Endodermal cell (in vitro differentiated cells): ENCODE measurements around the gene DAPK1. TPM values are rescaled to one million over a fixed set of nuclear protein-coding genes. Genes with fewer than 3 reads are reported as not detected.

Source experiments
- DNase-seq: peaks from one replicate; pipeline ENCODE4 v3.0.0-alpha.2; 2017
- H3K27ac ChIP-seq: 2 replicates; pipeline ENCODE4 v1.5.1; 2013; ENCODE audit warnings: mild to moderate bottlenecking, low read depth, low read length, moderate library complexity
- H3K27me3 ChIP-seq: 2 replicates; pipeline ENCODE4 v1.6.1; 2013; ENCODE audit warnings: mild to moderate bottlenecking, low read length, moderate library complexity; ENCODE audit not compliant: insufficient read depth, control insufficient read depth, poor library complexity, severe bottlenecking
- H3K36me3 ChIP-seq: 2 replicates; pipeline ENCODE4 v1.7.0; 2013; ENCODE audit warnings: mild to moderate bottlenecking, low read length, moderate library complexity; ENCODE audit not compliant: control insufficient read depth, insufficient read depth
- H3K4me1 ChIP-seq: one replicate; pipeline ENCODE4 v1.7.0; 2013; ENCODE audit warnings: low read length; ENCODE audit not compliant: control insufficient read depth, insufficient read depth
- H3K4me3 ChIP-seq: 2 replicates; pipeline ENCODE4 v1.5.1; 2013; ENCODE audit warnings: mild to moderate bottlenecking, low read length, moderate library complexity
- H3K9ac ChIP-seq: 2 replicates; pipeline ENCODE4 v1.6.1; 2013; ENCODE audit warnings: mild to moderate bottlenecking, low read length, moderate library complexity; ENCODE audit not compliant: poor library complexity, severe bottlenecking; ENCODE audit errors: extremely low read depth
- H3K9me3 ChIP-seq: 2 replicates; pipeline ENCODE4 v1.6.1; 2013; ENCODE audit warnings: mild to moderate bottlenecking, low read length, moderate library complexity; ENCODE audit not compliant: control insufficient read depth
- H3K27ac Mint-ChIP-seq: 2 replicates; pipeline ENCODE4 v1.8.0; 2020; ENCODE audit warnings: mixed read lengths
- H3K27me3 Mint-ChIP-seq: 2 replicates; pipeline ENCODE4 v1.8.0; 2021; ENCODE audit warnings: mild to moderate bottlenecking, mixed read lengths; ENCODE audit not compliant: insufficient read depth
- H3K36me3 Mint-ChIP-seq: 2 replicates; pipeline ENCODE4 v1.8.0; 2020; ENCODE audit warnings: low read depth, mixed read lengths
- H3K4me1 Mint-ChIP-seq: 2 replicates; pipeline ENCODE4 v1.8.0; 2020; ENCODE audit warnings: mixed read lengths
- H3K4me3 Mint-ChIP-seq: 2 replicates; pipeline ENCODE4 v1.8.0; 2020; ENCODE audit warnings: mild to moderate bottlenecking, moderate library complexity, mixed read lengths
- H3K9me3 Mint-ChIP-seq: 2 replicates; pipeline ENCODE4 v1.8.0; 2020; ENCODE audit warnings: mild to moderate bottlenecking, mixed read lengths
- CTCF ChIP-seq: fragments of 200-600 bp; sonication (generic); conservative IDR thresholded peaks from 2 replicates; pipeline ENCODE4 v1.5.0; 2021; ENCODE audit warnings: antibody characterized with exemption, mild to moderate bottlenecking
- WGBS, 2 experiments: methylation state at CpG; one replicate each; pipeline versions ENCODE4 v1.1.5 to v1.1.7; 2013; ENCODE audit warnings: missing lambda C conversion rate in 2 of 2, mixed read lengths in 1 of 2; ENCODE audit not compliant: insufficient coverage in 1 of 2, insufficient read length in 1 of 2; 5-methylcytosine and 5-hydroxymethylcytosine counted together
- total RNA-seq, 2 donors: library from RNA; stranded (reverse); fragmentation: NEBNext Ultra II Directional in 1 of 2; extraction: Animal tissue kit (Norgen Biotek cat#: 25700) in 1 of 2; gene quantifications; 2 replicates in 1 of 2; 3 replicates in 1 of 2; pipeline ENCODE4 v1.2.1, GENCODE V29; 2021

DAPK1 gene
- total RNA-seq, 2 donors from 2014 or later, result 117 to 139 TPM

DNA sequence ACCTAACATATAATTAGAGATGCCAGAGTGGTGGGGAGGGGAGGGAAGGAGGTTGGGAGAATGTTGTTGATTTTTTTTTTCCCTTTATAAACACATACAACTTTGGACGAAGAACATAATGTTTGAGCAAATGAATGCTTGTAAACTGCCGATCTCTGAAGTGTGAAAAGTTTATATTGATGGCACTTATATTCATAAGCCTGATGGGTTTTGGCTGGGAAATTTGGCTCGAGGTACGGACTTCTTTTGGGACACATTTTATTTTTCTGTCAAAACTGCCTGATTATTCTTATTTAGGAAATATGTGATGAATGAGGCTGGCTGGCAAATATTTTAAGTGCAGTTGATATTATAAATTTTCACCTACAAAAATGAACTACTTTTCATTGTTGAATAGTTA, 9.9 kb downstream of the DAPK1 start:
- Mint-ChIP-seq H3K27ac (no peak overlapping the region), H3K9me3 (no peaks in the 10 kb centered on the region), H3K4me1 (peaks cover 9% of the 10 kb centered on the region), H3K4me3 (no peak overlapping the region), H3K36me3 (peaks cover 76% of the 10 kb centered on the region), H3K27me3 (no peaks in the 10 kb centered on the region)
- no peaks in the 10 kb centered on the region for H3K27me3 ChIP-seq
- no peak overlapping the region for H3K27ac ChIP-seq
- no peak for TF ChIP-seq CTCF
- H3K36me3 ChIP-seq, result peaks cover 69% of the 10 kb centered on the region
- no peaks in the 10 kb centered on the region for H3K4me1 ChIP-seq
- WGBS, 2 experiments, result 98 to 100% methylated on average over 3 to 4 of the region's 4 CpGs
- DNase-seq, result no peak
- H3K9ac ChIP-seq, result no peak overlapping the region
- H3K4me3 ChIP-seq, result no peak overlapping the region
- H3K9me3 ChIP-seq, result no peaks in the 10 kb centered on the region

DNA sequence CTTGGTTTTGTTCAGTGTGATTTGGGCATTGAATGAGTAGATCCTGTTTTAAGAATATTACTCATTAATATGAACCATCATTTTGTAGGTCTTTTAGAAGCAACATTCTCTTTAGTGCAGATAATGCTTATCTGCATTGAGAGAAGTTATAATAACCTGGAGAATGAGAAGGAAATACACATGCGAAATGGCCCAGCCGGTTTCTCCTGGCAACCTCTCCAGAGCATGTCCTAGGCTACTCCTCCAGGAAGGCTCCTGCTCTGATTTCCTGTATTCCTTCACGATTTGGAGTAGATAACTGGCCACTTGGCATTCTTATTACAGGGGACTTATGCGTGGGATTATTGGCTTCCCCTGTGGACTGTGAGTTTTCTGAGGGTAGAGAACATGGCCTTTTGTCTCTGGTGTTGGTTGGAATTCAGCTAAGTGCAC, 12.6 kb downstream of the DAPK1 start:
- no peak for TF ChIP-seq CTCF
- 85 to 93% methylated on average over 4 of the region's 4 CpGs for WGBS, 2 experiments
- no peak overlapping the region for H3K9ac ChIP-seq
- no peak overlapping the region for H3K27ac ChIP-seq
- H3K27ac Mint-ChIP-seq, result peak overlapping the region; percentile 64
- H3K36me3 ChIP-seq, result peaks cover 75% of the 10 kb centered on the region
- no peak overlapping the region for H3K4me3 ChIP-seq
- no peak for DNase-seq
- H3K9me3 Mint-ChIP-seq, result no peaks in the 10 kb centered on the region
- H3K9me3 ChIP-seq, result no peaks in the 10 kb centered on the region
- H3K4me1 Mint-ChIP-seq, result peaks cover 7% of the 10 kb centered on the region
- peaks cover 67% of the 10 kb centered on the region for H3K36me3 Mint-ChIP-seq
- H3K27me3 Mint-ChIP-seq, result no peaks in the 10 kb centered on the region
- H3K4me3 Mint-ChIP-seq, result no peak overlapping the region
- no peaks in the 10 kb centered on the region for H3K27me3 ChIP-seq
- H3K4me1 ChIP-seq, result no peaks in the 10 kb centered on the region

DNA sequence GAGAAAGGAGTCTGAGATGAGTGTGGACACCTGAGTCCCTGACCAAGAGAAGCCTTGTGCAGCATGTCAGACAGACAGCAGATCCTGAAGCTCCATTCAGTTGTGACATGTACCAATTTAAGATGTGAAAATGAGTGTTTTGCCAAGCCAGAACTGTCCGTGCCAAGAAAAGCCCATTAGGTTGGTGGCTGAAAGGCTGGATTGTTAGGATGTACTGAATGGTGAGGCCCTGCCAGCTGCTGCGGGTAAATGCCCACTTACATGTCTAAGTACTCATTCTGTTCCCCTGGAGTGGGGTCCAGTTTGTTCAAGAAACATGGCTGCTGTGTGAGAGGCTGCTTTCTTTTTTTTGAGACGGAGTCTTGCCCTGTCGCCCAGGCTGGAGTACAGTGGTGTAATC, 14.6 kb downstream of the DAPK1 start:
- H3K9ac ChIP-seq, result no peak overlapping the region
- Mint-ChIP-seq H3K27ac (no peak overlapping the region), H3K36me3 (peaks cover 58% of the 10 kb centered on the region), H3K9me3 (no peaks in the 10 kb centered on the region), H3K4me1 (peaks cover 27% of the 10 kb centered on the region), H3K27me3 (no peaks in the 10 kb centered on the region), H3K4me3 (no peak overlapping the region)
- H3K36me3 ChIP-seq, result peaks cover 61% of the 10 kb centered on the region
- no peaks in the 10 kb centered on the region for H3K9me3 ChIP-seq
- H3K4me3 ChIP-seq, result no peak overlapping the region
- H3K4me1 ChIP-seq, result peaks cover 5% of the 10 kb centered on the region
- no peaks in the 10 kb centered on the region for H3K27me3 ChIP-seq
- WGBS, 2 experiments, result 96% methylated on average over 4 of the region's 4 CpGs; no CpG with 5 or more reads in 1 of the 2 experiments
- DNase-seq, result no peak
- no peak overlapping the region for H3K27ac ChIP-seq
- no peak for TF ChIP-seq CTCF
